SH-SY5Y (cell line): ENCODE results near the gene LEPROT.

Experiments used
- GATA2 ChIP-seq: IDR thresholded peaks from 2 replicates; pipeline ENCODE4 v1.6.1; 2011; ENCODE audit warnings: mild to moderate bottlenecking, low read depth, low read length
- GATA3 ChIP-seq: IDR thresholded peaks from 2 replicates; pipeline ENCODE4 v1.6.1; 2011; ENCODE audit warnings: low read depth, mild to moderate bottlenecking, low read length, moderate library complexity

- TF ChIP-seq GATA2 = no peak
- TF ChIP-seq GATA3 = no peak
Measured at GRCh38 chr1:65483993-65484754, 63.7 kb downstream of the LEPROT start.
